Thoracic aorta (tissue), 2 donors: ENCODE data around the gene FOXO4. TPM values are rescaled to one million over a fixed set of nuclear protein-coding genes. Genes with fewer than 3 reads are reported as not detected.

ENCODE experiments used
- ATAC-seq: fragments of 150-250 bp; one replicate; pipeline ENCODE4 v1.8.0; 2017; ENCODE audit warnings: low read depth; ENCODE audit not compliant: insufficient number of reproducible peaks, low FRiP score
- DNase-seq: peaks from one replicate; pipeline ENCODE4 v3.0.0-alpha.2; 2020; ENCODE audit warnings: low spot score
- H3K27ac ChIP-seq, 2 donors: fragments of 200-600 bp; sonication (generic); 1 replicate in 1 of 2; 2 replicates in 1 of 2; pipeline ENCODE4 v1.5.1; 2016; ENCODE audit warnings: mild to moderate bottlenecking in 2 of 2, moderate library complexity in 2 of 2
- H3K27me3 ChIP-seq: fragments of 200-600 bp; sonication (generic); replicated peaks from 2 replicates; pipeline ENCODE4 v1.6.0; 2016; ENCODE audit warnings: mild to moderate bottlenecking; ENCODE audit not compliant: insufficient read depth
- H3K36me3 ChIP-seq: fragments of 200-600 bp; sonication (generic); one replicate; pipeline ENCODE4 v1.5.1; 2016
- H3K4me1 ChIP-seq, 2 donors: fragments of 200-600 bp; sonication (generic); 1 replicate in 1 of 2; 2 replicates in 1 of 2; pipeline versions ENCODE4 v1.5.1 to v1.6.0; 2016; ENCODE audit warnings: low read depth in 2 of 2, mild to moderate bottlenecking in 1 of 2; ENCODE audit not compliant: control insufficient read depth in 1 of 2
- H3K4me3 ChIP-seq: fragments of 200-600 bp; sonication (generic); 2 replicates; pipeline ENCODE4 v1.5.1; 2016; ENCODE audit warnings: mild to moderate bottlenecking
- H3K9me3 ChIP-seq: fragments of 200-600 bp; sonication (generic); 2 replicates; pipeline ENCODE4 v1.5.1; 2016
- CTCF ChIP-seq: fragments of 200-600 bp; sonication (generic); IDR thresholded peaks from one replicate; pipeline ENCODE4 v1.5.1; 2019; ENCODE audit warnings: antibody characterized with exemption
- total RNA-seq, 2 donors: library from RNA; depleted of rRNA; stranded (reverse); fragments of >200 nt; gene quantifications; one replicate each; pipeline versions ENCODE4 v1.1.0 to v1.2.3, GENCODE V29; 2016

The FOXO4 gene
- total RNA-seq, 2 donors from 2014 or later, result 10.9 to 19.2 TPM

GRCh38 chrX:71081330-71082123, 14.1 kb upstream of the FOXO4 start:
- no peaks in the 10 kb centered on the region for H3K4me1 ChIP-seq
- ATAC-seq, result no peak
- DNase-seq, result no peak
- no peak overlapping the region for H3K27ac ChIP-seq
- H3K27me3 ChIP-seq, result no peaks in the 10 kb centered on the region
- H3K9me3 ChIP-seq, result no peaks in the 10 kb centered on the region
- no peaks in the 10 kb centered on the region for H3K36me3 ChIP-seq
- no peak overlapping the region for H3K4me3 ChIP-seq
- no peak for TF ChIP-seq CTCF

- ATAC-seq, result no peak
- DNase-seq, result no peak
Measured at GRCh38 chrX:71082124-71082647, 13.5 kb upstream of the FOXO4 start.

GRCh38 chrX:71082822-71083221, 12.8 kb upstream of the FOXO4 start:
- Histone ChIP-seq H3K36me3 (no peaks in the 10 kb centered on the region), H3K4me1 (no peaks in the 10 kb centered on the region), H3K9me3 (no peaks in the 10 kb centered on the region), H3K27ac (no peak overlapping the region), H3K27me3 (no peaks in the 10 kb centered on the region), H3K4me3 (no peak overlapping the region)
- TF ChIP-seq CTCF, result no peak
- DNase-seq, result no peak
- ATAC-seq, result no peak

More at GRCh38 chrX:71082124-71082647, 13.5 kb upstream of the FOXO4 start:
- no peak overlapping the region for H3K4me3 ChIP-seq
- TF ChIP-seq CTCF, result no peak
- H3K9me3 ChIP-seq, result no peaks in the 10 kb centered on the region
- H3K36me3 ChIP-seq, result no peaks in the 10 kb centered on the region
- no peaks in the 10 kb centered on the region for H3K4me1 ChIP-seq
- no peak overlapping the region for H3K27ac ChIP-seq
- H3K27me3 ChIP-seq, result no peaks in the 10 kb centered on the region

- Histone ChIP-seq H3K36me3 (no peaks in the 10 kb centered on the region), H3K4me1 (no peaks in the 10 kb centered on the region), H3K27ac (no peak overlapping the region), H3K27me3 (no peaks in the 10 kb centered on the region), H3K9me3 (no peaks in the 10 kb centered on the region), H3K4me3 (no peak overlapping the region)
- ATAC-seq (no peak), DNase-seq (no peak)
- no peak for TF ChIP-seq CTCF
Measured at GRCh38 chrX:71085900-71086299, 9.8 kb upstream of the FOXO4 start.

GRCh38 chrX:71091263-71091662, 4.4 kb upstream of the FOXO4 start:
- no peak for TF ChIP-seq CTCF
- no peak for ATAC-seq

More at GRCh38 chrX:71091263-71091662, 4.4 kb upstream of the FOXO4 start:
- Histone ChIP-seq H3K9me3 (no peaks in the 10 kb centered on the region), H3K27ac (no peak overlapping the region), H3K36me3 (no peaks in the 10 kb centered on the region), H3K27me3 (no peaks in the 10 kb centered on the region), H3K4me3 (no peak overlapping the region), H3K4me1 (peaks cover 0 to 4% of the 10 kb centered on the region in 2 donors)
- no peak for DNase-seq
